HepG2 (cell line): ENCODE results near the gene FSHR. TPM values are rescaled to one million over a fixed set of nuclear protein-coding genes. Genes with fewer than 3 reads are reported as not detected.

Experiments
- ATAC-seq: fragments of 200-7000 bp; cut with Tn5 transposase; 3 replicates; pipeline ENCODE4 v1.9.1; 2020; ENCODE audit warnings: mild to moderate bottlenecking, moderate library complexity
- BruUV-seq: library from RNA; stranded (reverse); fragments of 400-500 nt; replicated peaks from 2 replicates; lab custom pipeline; 2021; lab: Mats Ljungman, UMichigan
- CTCF ChIA-PET: fragments of 300-600 bp; formaldehyde crosslinking; extraction: SDS; loops from one replicate; lab custom pipeline; 2021; ENCODE audit warnings: low total read pairs, inconsistent platforms, low intra/inter-chr PET ratio; lab: Yijun Ruan, JAX
- POLR2A ChIA-PET: fragments of 350-600 bp; sonication (Branson Sonifier 250); formaldehyde crosslinking; loops from one replicate; lab custom pipeline; 2020; ENCODE audit warnings: antibody characterized with exemption, inconsistent platforms; lab: Yijun Ruan, JAX
- DNase-seq: peaks from one replicate; pipeline ENCODE4 v3.0.0-alpha.2; 2015; ENCODE audit warnings: low spot score
- FAIRE-seq: peaks from 3 replicates; lab custom pipeline; 2011; peaks lifted over from hg19 to GRCh38; lab: Jason Lieb, UNC
- H2AFZ ChIP-seq: one replicate; pipeline ENCODE4 v1.6.1; 2011; ENCODE audit warnings: low read length, inconsistent platforms
- H3K27ac ChIP-seq: fragments of 300-600 bp; 3 replicates; pipeline ENCODE4 v1.8.0; 2011; ENCODE audit warnings: mixed run types, mild to moderate bottlenecking, mixed read lengths, low read length, inconsistent platforms; ENCODE audit not compliant: insufficient read depth; ENCODE audit errors: extremely low read length
- H3K27me3 ChIP-seq, 2 experiments: fragments of 200-600 bp in 1 of 2; 2 replicates in 1 of 2; 3 replicates in 1 of 2; pipeline versions ENCODE4 v1.6.0 to v1.8.0; 2011; ENCODE audit warnings: low read length in 2 of 2, mild to moderate bottlenecking in 2 of 2, moderate library complexity in 2 of 2, inconsistent platforms in 1 of 2; ENCODE audit not compliant: insufficient read depth in 2 of 2, control insufficient read depth in 1 of 2
- H3K36me3 ChIP-seq, 2 experiments: fragments of 200-600 bp in 1 of 2; replicated peaks in 1 of 2; 2 replicates in 1 of 2; 3 replicates in 1 of 2; pipeline versions ENCODE4 v1.5.1 to v1.8.0; 2011; ENCODE audit warnings: low read length in 2 of 2, inconsistent platforms in 1 of 2; ENCODE audit not compliant: insufficient read depth in 2 of 2, control insufficient read depth in 1 of 2
- H3K4me1 ChIP-seq: 2 replicates; pipeline ENCODE4 v1.5.1; 2012; ENCODE audit warnings: low read length, inconsistent platforms; ENCODE audit not compliant: insufficient read depth
- H3K4me2 ChIP-seq: 2 replicates; pipeline ENCODE4 v1.6.0; 2011; ENCODE audit warnings: low read depth, low read length, inconsistent platforms
- H3K4me3 ChIP-seq, 3 experiments: fragments of 200-600 bp in 1 of 3; sonication (generic), shearing (Covaris generic) in 1 of 3; replicated peaks in 1 of 3; 2 replicates each; pipeline ENCODE4 v1.5.1; 2011 to 2016; ENCODE audit warnings: low read length in 3 of 3, inconsistent platforms in 2 of 3, low read depth in 2 of 3, mild to moderate bottlenecking in 2 of 3, control low read depth in 1 of 3, mixed read lengths in 1 of 3; ENCODE audit not compliant: insufficient read depth in 1 of 3
- H3K79me2 ChIP-seq: one replicate; pipeline ENCODE4 v1.6.1; 2011; ENCODE audit warnings: low read length, inconsistent platforms; ENCODE audit not compliant: insufficient read depth
- H3K9ac ChIP-seq: 2 replicates; pipeline ENCODE4 v1.6.0; 2011; ENCODE audit warnings: mild to moderate bottlenecking, low read depth, low read length, inconsistent platforms; ENCODE audit not compliant: insufficient read depth
- H3K9me3 ChIP-seq: 2 replicates; pipeline ENCODE4 v1.5.1; 2012; ENCODE audit warnings: mild to moderate bottlenecking, low read length
- H4K20me1 ChIP-seq: 2 replicates; pipeline ENCODE4 v1.6.0; 2011; ENCODE audit warnings: inconsistent platforms, mild to moderate bottlenecking, low read length, moderate library complexity; ENCODE audit not compliant: insufficient read depth
- AGO2 ChIP-seq: fragments of 200-400 bp; formaldehyde crosslinking; optimal IDR thresholded peaks from 2 replicates; pipeline ENCODE3; 2017; ENCODE audit warnings: mild to moderate bottlenecking, low read depth, low read length, moderate library complexity
- CEBPB ChIP-seq: IDR thresholded peaks from 2 replicates; pipeline ENCODE4 v1.6.1; 2011; ENCODE audit warnings: low read depth, low read length, improper control_type of control experiment, borderline replicate concordance
- DPF2 ChIP-seq: sonication (generic); formaldehyde crosslinking; IDR thresholded peaks from 2 replicates; pipeline ENCODE4 v1.4.0; 2020; ENCODE audit warnings: mild to moderate bottlenecking, low read depth, missing genetic modification reagents, borderline replicate concordance
- HDAC2 ChIP-seq: sonication (generic); formaldehyde crosslinking; IDR thresholded peaks from 2 replicates; pipeline ENCODE4 v1.4.0; 2020; ENCODE audit warnings: missing genetic modification reagents
- MXD4 ChIP-seq: IDR thresholded peaks from 2 replicates; pipeline ENCODE4 v1.6.1; 2016; ENCODE audit warnings: mild to moderate bottlenecking, missing biosample characterization, missing genetic modification reagents
- NFE2L2 ChIP-seq: fragments of 150-350 bp; IDR thresholded peaks from 2 replicates; pipeline ENCODE4 v1.6.1; 2014; ENCODE audit warnings: low read length
- NR2F1 ChIP-seq, 2 experiments: fragments of 450-650 bp in 1 of 2; formaldehyde crosslinking in 1 of 2; IDR thresholded peaks; 2 replicates each; pipeline versions ENCODE4 v1.5.0 to v1.6.1; 2016 to 2020; ENCODE audit warnings: mild to moderate bottlenecking in 1 of 2, missing compliant biosample characterization in 1 of 2, missing genetic modification reagents in 1 of 2, moderate library complexity in 1 of 2
- SATB2 ChIP-seq: sonication (generic); formaldehyde crosslinking; IDR thresholded peaks from 2 replicates; pipeline ENCODE4 v1.5.0; 2020; ENCODE audit warnings: missing genetic modification reagents
- WIZ ChIP-seq: sonication (generic); formaldehyde crosslinking; IDR thresholded peaks from 2 replicates; pipeline ENCODE4 v1.5.1; 2020; ENCODE audit warnings: mild to moderate bottlenecking, missing genetic modification reagents
- ZBTB3 ChIP-seq: sonication (generic); formaldehyde crosslinking; IDR thresholded peaks from 2 replicates; pipeline ENCODE4 v1.4.0; 2020; ENCODE audit warnings: low read depth, mild to moderate bottlenecking, moderate library complexity, missing genetic modification reagents, borderline replicate concordance
- ZNF230 ChIP-seq: sonication (generic); formaldehyde crosslinking; IDR thresholded peaks from 2 replicates; pipeline ENCODE4 v1.4.0; 2020; ENCODE audit warnings: mild to moderate bottlenecking, missing genetic modification reagents
- ZNF570 ChIP-seq: sonication (generic); formaldehyde crosslinking; IDR thresholded peaks from 2 replicates; pipeline ENCODE4 v1.4.0; 2020; ENCODE audit warnings: mild to moderate bottlenecking, missing genetic modification reagents, borderline replicate concordance
- ZNF775 ChIP-seq: sonication (generic); formaldehyde crosslinking; IDR thresholded peaks from 2 replicates; pipeline ENCODE4 v1.4.0; 2020; ENCODE audit warnings: missing genetic modification reagents, mild to moderate bottlenecking, moderate library complexity, borderline replicate concordance
- WGBS: methylation state at CpG from one replicate; pipeline ENCODE4 v1.1.6; 2017; ENCODE audit warnings: low lambda C conversion rate; 5-methylcytosine and 5-hydroxymethylcytosine counted together
- in situ Hi-C: cut with HindIII; loops from 2 replicates; pipeline ENCODE4 v1.10.0; 2017; ENCODE audit warnings: low pct_unique_long_range_greater_than_20kb; ENCODE audit not compliant: extremely low pct_ligation_motif_present
- intact Hi-C: fragments of 100-400 bp; cut with micrococcal nuclease; formaldehyde crosslinking; loops from one replicate; pipeline ENCODE4 v1.10.0; 2022; ENCODE audit not compliant: unreplicated experiment
- polyA plus RNA-seq, 8 experiments: library from polyadenylated mRNA; depleted of rRNA in 3 of 8; stranded (reverse) in 7 of 8; unstranded in 1 of 8; fragments of >200 nt; fragmentation: Illumina TruSeq in 4 of 8; extraction: Trizol in 4 of 8; gene quantifications; 2 replicates each; pipeline versions ENCODE4 v1.2.1 to v1.2.3, GENCODE V29; 2011 to 2016; ENCODE audit warnings: low read depth in 4 of 8, missing spikeins in 1 of 8, mixed read lengths in 1 of 8; ENCODE audit not compliant: insufficient read depth in 1 of 8
- total RNA-seq, 5 experiments: library from RNA; depleted of rRNA; stranded (reverse); fragments of >200 nt; fragmentation: Illumina TruSeq; extraction: Trizol; gene quantifications; 2 replicates each; pipeline ENCODE4 v1.2.3, GENCODE V29; 2016; ENCODE audit warnings: low read depth in 1 of 5
- TF ChIP-seq, protein P1 (sequence below): sonication (generic); formaldehyde crosslinking; IDR thresholded peaks from 2 replicates; pipeline ENCODE4 v1.4.0; 2020; ENCODE audit warnings: missing genetic modification reagents, borderline replicate concordance

The FSHR gene
- total and polyA plus RNA-seq, 2 of the 13 experiments (the other 11 are each of a cell fraction or from before 2014, with no cell fraction given), result not detected

DNA sequence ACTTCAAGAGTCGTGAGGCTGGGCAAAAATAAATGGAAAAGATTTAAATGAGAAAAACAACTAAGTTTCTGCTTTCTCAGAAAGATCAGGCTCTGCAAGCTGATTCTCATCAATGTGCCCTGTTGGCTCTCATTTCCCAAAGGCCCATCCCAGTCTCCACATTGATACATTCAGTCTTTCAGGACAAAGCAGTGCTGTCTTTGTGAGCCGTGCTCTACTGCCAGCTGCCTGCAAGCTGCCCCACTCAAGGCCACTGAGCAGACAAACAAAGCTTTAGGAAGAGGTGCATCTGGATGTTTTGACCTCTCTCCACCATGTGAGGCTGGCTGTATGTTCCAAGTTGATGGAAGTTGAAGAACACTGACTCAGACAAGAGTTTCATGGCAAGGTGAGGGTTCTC, 48.8 kb downstream of the FSHR start:
- TF ChIP-seq WIZ (CRISPR knock-in tag) (no peak), NR2F1 (CRISPR knock-in tag; IDR thresholded peaks at IDR 0.05) (no peak), AGO2 (no peak), ZBTB3 (CRISPR knock-in tag) (no peak), SATB2 (no peak), HDAC2 (no peak), DPF2 (CRISPR knock-in tag) (no peak), MXD4 (CRISPR knock-in tag) (no peak), ZNF230 (CRISPR knock-in tag) (no peak), CEBPB (no peak), NFE2L2 (no peak), ZNF775 (no peak), ZNF570 (CRISPR knock-in tag) (no peak)
- TF ChIP-seq, protein P1, sequence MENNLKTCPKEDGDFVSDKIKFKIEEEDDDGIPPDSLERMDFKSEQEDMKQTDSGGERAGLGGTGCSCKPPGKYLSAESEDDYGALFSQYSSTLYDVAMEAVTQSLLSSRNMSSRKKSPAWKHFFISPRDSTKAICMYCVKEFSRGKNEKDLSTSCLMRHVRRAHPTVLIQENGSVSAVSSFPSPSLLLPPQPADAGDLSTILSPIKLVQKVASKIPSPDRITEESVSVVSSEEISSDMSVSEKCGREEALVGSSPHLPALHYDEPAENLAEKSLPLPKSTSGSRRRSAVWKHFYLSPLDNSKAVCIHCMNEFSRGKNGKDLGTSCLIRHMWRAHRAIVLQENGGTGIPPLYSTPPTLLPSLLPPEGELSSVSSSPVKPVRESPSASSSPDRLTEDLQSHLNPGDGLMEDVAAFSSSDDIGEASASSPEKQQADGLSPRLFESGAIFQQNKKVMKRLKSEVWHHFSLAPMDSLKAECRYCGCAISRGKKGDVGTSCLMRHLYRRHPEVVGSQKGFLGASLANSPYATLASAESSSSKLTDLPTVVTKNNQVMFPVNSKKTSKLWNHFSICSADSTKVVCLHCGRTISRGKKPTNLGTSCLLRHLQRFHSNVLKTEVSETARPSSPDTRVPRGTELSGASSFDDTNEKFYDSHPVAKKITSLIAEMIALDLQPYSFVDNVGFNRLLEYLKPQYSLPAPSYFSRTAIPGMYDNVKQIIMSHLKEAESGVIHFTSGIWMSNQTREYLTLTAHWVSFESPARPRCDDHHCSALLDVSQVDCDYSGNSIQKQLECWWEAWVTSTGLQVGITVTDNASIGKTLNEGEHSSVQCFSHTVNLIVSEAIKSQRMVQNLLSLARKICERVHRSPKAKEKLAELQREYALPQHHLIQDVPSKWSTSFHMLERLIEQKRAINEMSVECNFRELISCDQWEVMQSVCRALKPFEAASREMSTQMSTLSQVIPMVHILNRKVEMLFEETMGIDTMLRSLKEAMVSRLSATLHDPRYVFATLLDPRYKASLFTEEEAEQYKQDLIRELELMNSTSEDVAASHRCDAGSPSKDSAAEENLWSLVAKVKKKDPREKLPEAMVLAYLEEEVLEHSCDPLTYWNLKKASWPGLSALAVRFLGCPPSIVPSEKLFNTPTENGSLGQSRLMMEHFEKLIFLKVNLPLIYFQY (CRISPR knock-in tag), result no peak
- ATAC-seq, result no peak; the same call in 2 of the 3 replicates
- WGBS, result 2% methylated on average over 2 of the region's 2 CpGs

More for the DNA sequence above, 48.8 kb downstream of the FSHR start:
- DNase-seq (no peak), FAIRE-seq (no peak)
- no peaks in the 10 kb centered on the region for H3K79me2 ChIP-seq
- no TSS peak for BruUV-seq
- H3K4me2 ChIP-seq, result no peak overlapping the region
- intact Hi-C loops (no loop called here), in situ Hi-C loops (no loop called here)
- H3K9me3 ChIP-seq, result no peaks in the 10 kb centered on the region
- no peak overlapping the region for H3K27ac ChIP-seq
- H3K4me3 ChIP-seq, result no peak overlapping the region
- H3K4me1 ChIP-seq, result no peaks in the 10 kb centered on the region
- H3K27me3 ChIP-seq, result no peaks in the 10 kb centered on the region
- no peaks in the 10 kb centered on the region for H4K20me1 ChIP-seq
- ChIA-PET POLR2A (no interaction called here), CTCF (no interaction called here)
- no peak overlapping the region for H2AFZ ChIP-seq
- no peaks in the 10 kb centered on the region for H3K36me3 ChIP-seq
- H3K9ac ChIP-seq, result no peak overlapping the region
